Measurements from ENCODE around the gene ATOSB. TPM values are rescaled to one million over a fixed set of nuclear protein-coding genes. Genes with fewer than 3 reads are reported as not detected.

Gene ATOSB
- total and polyA plus RNA-seq, 10 donors, result 8.7 to 45.0 (median 33.5) TPM

DNA sequence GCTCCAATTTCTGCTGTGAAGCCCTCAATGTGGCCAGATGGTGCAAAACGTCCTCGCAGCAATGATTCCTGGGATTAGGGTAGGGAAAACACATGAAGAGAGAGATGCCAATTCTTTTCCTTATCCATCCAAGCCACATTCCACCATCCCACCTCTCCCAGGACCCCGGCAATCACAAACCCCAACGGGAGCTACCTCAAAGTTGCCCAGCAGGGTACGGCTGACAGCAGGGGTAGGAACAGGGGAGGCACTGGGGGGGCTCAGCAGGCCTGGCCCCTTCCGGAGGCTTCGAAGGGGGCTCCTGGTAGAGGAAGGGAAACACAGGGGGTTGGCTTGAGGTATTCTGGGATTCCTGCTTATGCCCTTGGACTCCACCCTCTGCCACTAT lies 9.3 kb downstream of the ATOSB start:
- 90 to 96% (median 93%) methylated on average over 7 of the region's 7 CpGs for WGBS, 5 donors
- TF ChIP-seq, protein P1, sequence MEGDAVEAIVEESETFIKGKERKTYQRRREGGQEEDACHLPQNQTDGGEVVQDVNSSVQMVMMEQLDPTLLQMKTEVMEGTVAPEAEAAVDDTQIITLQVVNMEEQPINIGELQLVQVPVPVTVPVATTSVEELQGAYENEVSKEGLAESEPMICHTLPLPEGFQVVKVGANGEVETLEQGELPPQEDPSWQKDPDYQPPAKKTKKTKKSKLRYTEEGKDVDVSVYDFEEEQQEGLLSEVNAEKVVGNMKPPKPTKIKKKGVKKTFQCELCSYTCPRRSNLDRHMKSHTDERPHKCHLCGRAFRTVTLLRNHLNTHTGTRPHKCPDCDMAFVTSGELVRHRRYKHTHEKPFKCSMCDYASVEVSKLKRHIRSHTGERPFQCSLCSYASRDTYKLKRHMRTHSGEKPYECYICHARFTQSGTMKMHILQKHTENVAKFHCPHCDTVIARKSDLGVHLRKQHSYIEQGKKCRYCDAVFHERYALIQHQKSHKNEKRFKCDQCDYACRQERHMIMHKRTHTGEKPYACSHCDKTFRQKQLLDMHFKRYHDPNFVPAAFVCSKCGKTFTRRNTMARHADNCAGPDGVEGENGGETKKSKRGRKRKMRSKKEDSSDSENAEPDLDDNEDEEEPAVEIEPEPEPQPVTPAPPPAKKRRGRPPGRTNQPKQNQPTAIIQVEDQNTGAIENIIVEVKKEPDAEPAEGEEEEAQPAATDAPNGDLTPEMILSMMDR (IDR thresholded peaks at IDR 0.05 in 8 of 11, conservative IDR thresholded peaks at IDR 0.05 in 3 of 11), result no peak
- TF ChIP-seq POLR2AphosphoS5 (IDR thresholded peaks at IDR 0.05) (no peak), POLR2A (IDR thresholded peaks at IDR 0.05) (no peak)
- intact Hi-C loops (cut with DNase I; ENCODE audit: low total_unique reads), result no loop called here
- Histone ChIP-seq H3K27me3 (replicated peaks in 1 of 7) (no peaks in the 10 kb centered on the region), H3K36me3 (peaks cover 0 to 65% (median 47%) of the 10 kb centered on the region in 6 donors), H3K27ac (no peak overlapping the region), H3K9me3 (no peaks in the 10 kb centered on the region), H3K4me3 (no peak overlapping the region), H3K4me1 (peaks cover 23 to 60% (median 46%) of the 10 kb centered on the region in 6 donors)
- no peak for DNase-seq

DNA sequence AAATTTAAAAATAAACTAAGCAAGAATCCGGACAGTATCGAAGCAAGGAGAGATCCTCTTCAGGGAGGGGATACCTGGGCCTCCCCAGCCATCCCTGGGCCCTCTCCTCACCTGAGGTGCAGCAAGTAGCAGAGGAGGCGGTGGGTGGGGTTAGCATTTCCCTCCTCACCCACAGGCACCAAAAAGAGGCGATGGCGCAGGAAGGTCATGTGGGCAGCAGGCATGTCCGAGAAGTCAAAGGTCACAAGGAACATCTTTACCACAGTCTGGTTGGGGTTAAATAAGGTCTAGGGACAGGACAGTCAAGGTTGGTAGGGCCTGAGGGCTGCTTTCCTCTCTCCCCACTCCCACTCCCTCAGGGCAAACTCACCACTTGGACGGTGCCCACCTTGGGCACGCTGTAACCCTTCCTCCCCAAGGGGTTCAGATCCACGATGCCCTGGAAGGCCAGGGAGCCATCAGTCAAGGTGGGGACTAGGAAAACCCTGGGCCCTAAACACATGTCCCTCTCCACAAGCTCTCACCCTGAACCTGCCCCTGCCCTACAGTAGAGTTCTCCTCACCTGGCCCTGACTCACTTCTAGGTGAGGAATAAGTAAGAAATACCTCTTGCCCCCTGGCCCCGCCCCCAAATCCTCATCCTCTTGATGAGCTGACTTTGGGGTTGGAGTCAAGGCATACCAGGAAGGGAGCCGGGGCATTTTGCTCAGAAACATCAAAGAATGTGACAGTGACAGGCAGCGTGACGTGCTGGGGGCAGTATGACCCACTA lies 9.9 kb downstream of the ATOSB start:
- Histone ChIP-seq H3K4me1 (peaks cover 21 to 60% (median 44%) of the 10 kb centered on the region in 6 donors), H3K36me3 (peaks cover 0 to 71% (median 53%) of the 10 kb centered on the region in 6 donors), H3K27me3 (replicated peaks in 1 of 7) (no peaks in the 10 kb centered on the region), H3K4me3 (no peak overlapping the region), H3K9me3 (no peaks in the 10 kb centered on the region), H3K27ac (no peak overlapping the region)
- intact Hi-C loops (cut with DNase I; ENCODE audit: low total_unique reads), result no loop called here
- no peak for DNase-seq
- WGBS, 5 donors, result 90 to 95% (median 92%) methylated on average over 13 of the region's 13 CpGs
- TF ChIP-seq, protein P1 (IDR thresholded peaks at IDR 0.05 in 8 of 11, conservative IDR thresholded peaks at IDR 0.05 in 3 of 11), result no peak
- TF ChIP-seq POLR2A (IDR thresholded peaks at IDR 0.05) (no peak), POLR2AphosphoS5 (IDR thresholded peaks at IDR 0.05) (no peak)

DNA sequence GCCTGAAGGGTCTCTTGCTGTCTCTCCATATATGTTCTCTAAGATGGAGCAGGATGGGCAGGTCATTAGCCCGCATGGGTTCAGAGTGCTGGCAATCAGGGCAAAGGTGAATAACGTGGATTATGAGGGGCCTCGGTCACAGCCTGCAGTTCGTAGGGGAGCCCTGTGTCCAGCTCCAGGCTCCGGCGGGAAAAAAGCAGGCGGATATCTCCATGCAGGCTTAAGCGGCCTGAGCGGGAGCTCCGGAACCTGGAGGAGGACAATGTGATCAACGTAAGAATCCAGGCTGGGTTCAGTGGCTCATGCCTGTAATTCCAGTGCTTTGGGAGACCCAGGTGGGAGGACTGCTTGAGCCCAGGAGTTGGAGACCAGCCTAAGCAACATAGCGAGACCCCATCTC lies 10.5 kb downstream of the ATOSB start:
- TF ChIP-seq POLR2AphosphoS5 (IDR thresholded peaks at IDR 0.05), result no peak
- TF ChIP-seq POLR2A (IDR thresholded peaks at IDR 0.05), result no peak
- TF ChIP-seq, protein P1 (IDR thresholded peaks at IDR 0.05 in 8 of 11, conservative IDR thresholded peaks at IDR 0.05 in 3 of 11), result no peak
- no peak overlapping the region for H3K4me3 ChIP-seq
- H3K27me3 ChIP-seq (replicated peaks in 1 of 7), result no peaks in the 10 kb centered on the region
- peaks cover 0 to 77% (median 59%) of the 10 kb centered on the region in 6 donors for H3K36me3 ChIP-seq
- intact Hi-C loops (cut with DNase I; ENCODE audit: low total_unique reads), result no loop called here
- H3K9me3 ChIP-seq, result no peaks in the 10 kb centered on the region
- WGBS, 5 donors, result 86 to 95% (median 94%) methylated on average over 12 of the region's 12 CpGs
- H3K4me1 ChIP-seq, result peaks cover 17 to 57% (median 38%) of the 10 kb centered on the region in 6 donors
- no peak overlapping the region for H3K27ac ChIP-seq
- DNase-seq, result no peak

DNA sequence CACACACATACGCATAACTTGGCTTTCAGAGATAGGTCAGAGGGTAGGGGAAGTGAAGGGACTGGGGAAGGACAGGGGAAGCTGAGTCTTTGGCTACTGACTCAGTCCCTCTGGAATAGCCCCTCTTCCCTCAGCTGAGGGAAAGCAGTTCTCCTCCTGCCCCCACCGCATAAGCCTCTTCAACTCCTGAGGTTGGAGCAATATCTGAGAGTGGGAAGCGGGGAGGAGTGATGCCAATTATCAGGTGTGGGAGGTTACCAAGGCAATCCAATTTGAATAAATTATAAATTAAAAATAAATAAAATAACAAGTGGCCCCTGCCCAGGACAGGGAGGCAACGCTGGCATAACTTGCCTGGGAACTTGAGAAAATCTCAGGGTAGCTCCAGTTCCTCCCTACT lies 11.1 kb downstream of the ATOSB start:
- TF ChIP-seq, protein P1 (IDR thresholded peaks at IDR 0.05 in 8 of 11, conservative IDR thresholded peaks at IDR 0.05 in 3 of 11), result no peak
- TF ChIP-seq POLR2AphosphoS5 (IDR thresholded peaks at IDR 0.05), result no peak
- TF ChIP-seq POLR2A (IDR thresholded peaks at IDR 0.05), result no peak
- no peak for DNase-seq
- no peaks in the 10 kb centered on the region for H3K9me3 ChIP-seq
- no peak overlapping the region for H3K4me3 ChIP-seq
- 90 to 95% (median 94%) methylated on average over 4 of the region's 4 CpGs for WGBS, 5 donors
- H3K4me1 ChIP-seq, result peaks cover 17 to 51% (median 33%) of the 10 kb centered on the region in 6 donors
- peaks cover 0 to 79% (median 64%) of the 10 kb centered on the region in 6 donors for H3K36me3 ChIP-seq
- no peaks in the 10 kb centered on the region for H3K27me3 ChIP-seq (replicated peaks in 1 of 7)
- H3K27ac ChIP-seq, result peak overlapping the region in 1 of 8 donors; percentile 89
- intact Hi-C loops (cut with DNase I; ENCODE audit: low total_unique reads), result no loop called here
